Measurements from ENCODE around the gene KLF7. TPM values are rescaled to one million over a fixed set of nuclear protein-coding genes. Genes with fewer than 3 reads are reported as not detected.

KLF7 gene
- total RNA-seq, 1 experiment from 2014 or later = 15.4 TPM

DNA sequence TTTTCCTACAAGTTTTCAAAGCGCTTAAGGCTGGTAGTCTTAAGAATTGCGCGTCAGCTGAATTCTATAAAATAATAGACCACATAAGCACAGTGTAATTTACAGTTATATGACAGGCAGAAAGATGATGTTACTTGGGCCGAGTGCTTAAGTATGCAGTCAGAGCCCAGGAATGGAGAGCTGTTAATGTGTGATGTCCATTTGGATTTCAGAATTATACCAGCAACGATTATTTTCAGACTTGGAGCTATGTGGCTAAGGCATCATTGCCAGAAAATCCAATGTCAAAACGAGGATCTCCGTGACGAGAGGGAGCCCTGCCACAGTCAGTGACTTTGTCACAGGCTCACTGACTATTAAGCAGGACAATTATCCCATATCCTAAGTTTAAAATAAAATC is 3.4 kb downstream of the KLF7 start:
- no peak for ATAC-seq
- intact Hi-C loops (cut with micrococcal nuclease) = no loop called here
- H4K20me1 ChIP-seq (ENCODE audit: insufficient read depth) = no peaks in the 10 kb centered on the region
- H3K9me3 ChIP-seq (ENCODE audit: control insufficient read depth in 1 of 2, insufficient read depth in 1 of 2, low read depth in 1 of 2, low read length in 2 of 2) = no peaks in the 10 kb centered on the region
- H3K27me3 ChIP-seq (ENCODE audit: insufficient read depth, low read length) = no peaks in the 10 kb centered on the region
- DNase-seq (ENCODE audit: low read depth, low spot score) = no peak
- no peak overlapping the region for H3K27ac ChIP-seq (ENCODE audit: low read depth, low read length)
- 0 out of 2 replicates have a peak, but pooled peaks cover 4% of the 10 kb centered on the region for H3K79me2 ChIP-seq (ENCODE audit: insufficient read depth, low read length)
- RAD21 ChIA-PET (ENCODE audit: low non-redundant PET in 1 of 2, low total read pairs in 2 of 2, uncharacterized antibody in 2 of 2, unreplicated experiment in 2 of 2) = no interaction called here
- BruUV-seq (replicated peaks) = no TSS peak
- no peak overlapping the region for H2AFZ ChIP-seq (ENCODE audit: low read depth, low read length, poor library complexity, severe bottlenecking)
- POLR2A ChIA-PET = no interaction called here
- no peaks in the 10 kb centered on the region for H3K9me2 ChIP-seq (ENCODE audit: insufficient read depth)
- H3K36me3 ChIP-seq (ENCODE audit: control insufficient read depth in 1 of 2, insufficient read depth in 2 of 2, low read length in 2 of 2) = no peaks in the 10 kb centered on the region
- CTCF ChIA-PET = no interaction called here
- H3K4me2 ChIP-seq (ENCODE audit: low read length) = 0 out of 2 replicates have a peak overlapping the region, but pooled peaks have one; percentile 4
- no peak overlapping the region for H3K4me3 ChIP-seq (replicated peaks in 1 of 2; ENCODE audit: low read depth in 1 of 2, low read length in 2 of 2)
- TF ChIP-seq ZFX (IDR thresholded peaks at IDR 0.05) (no peak), SIN3A (IDR thresholded peaks at IDR 0.05; ENCODE audit: low read depth) (no peak), YY1 (IDR thresholded peaks at IDR 0.05; ENCODE audit: extremely low read depth, insufficient replicate concordance, low read depth, low read length) (no peak), CEBPB (IDR thresholded peaks at IDR 0.05; ENCODE audit: low read depth) (no peak), CTCF (IDR thresholded peaks at IDR 0.05 in 2 of 3, conservative IDR thresholded peaks at IDR 0.05 in 1 of 3; ENCODE audit: borderline replicate concordance in 1 of 3, insufficient read depth in 1 of 3, low read depth in 2 of 3, low read length in 2 of 3) (no peak), ZNF274 (IDR thresholded peaks at IDR 0.05; ENCODE audit: low read depth, low read length) (no peak), POLR2A (IDR thresholded peaks at IDR 0.05; ENCODE audit: borderline replicate concordance, extremely low read depth, insufficient read depth, insufficient read length) (no peak), TCF7L2 (IDR thresholded peaks at IDR 0.05; ENCODE audit: borderline replicate concordance, extremely low read depth, insufficient read depth, insufficient read length) (no peak), EZH2phosphoT487 (IDR thresholded peaks at IDR 0.05; ENCODE audit: borderline replicate concordance) (no peak), ELF1 (IDR thresholded peaks at IDR 0.05; ENCODE audit: borderline replicate concordance, low read depth) (no peak), FOSL1 (IDR thresholded peaks at IDR 0.05; ENCODE audit: low read depth) (no peak), EGR1 (IDR thresholded peaks at IDR 0.05; ENCODE audit: low read depth) (no peak), CBX3 (IDR thresholded peaks at IDR 0.05; ENCODE audit: low read depth) (no peak)
- TF ChIP-seq, protein P1, sequence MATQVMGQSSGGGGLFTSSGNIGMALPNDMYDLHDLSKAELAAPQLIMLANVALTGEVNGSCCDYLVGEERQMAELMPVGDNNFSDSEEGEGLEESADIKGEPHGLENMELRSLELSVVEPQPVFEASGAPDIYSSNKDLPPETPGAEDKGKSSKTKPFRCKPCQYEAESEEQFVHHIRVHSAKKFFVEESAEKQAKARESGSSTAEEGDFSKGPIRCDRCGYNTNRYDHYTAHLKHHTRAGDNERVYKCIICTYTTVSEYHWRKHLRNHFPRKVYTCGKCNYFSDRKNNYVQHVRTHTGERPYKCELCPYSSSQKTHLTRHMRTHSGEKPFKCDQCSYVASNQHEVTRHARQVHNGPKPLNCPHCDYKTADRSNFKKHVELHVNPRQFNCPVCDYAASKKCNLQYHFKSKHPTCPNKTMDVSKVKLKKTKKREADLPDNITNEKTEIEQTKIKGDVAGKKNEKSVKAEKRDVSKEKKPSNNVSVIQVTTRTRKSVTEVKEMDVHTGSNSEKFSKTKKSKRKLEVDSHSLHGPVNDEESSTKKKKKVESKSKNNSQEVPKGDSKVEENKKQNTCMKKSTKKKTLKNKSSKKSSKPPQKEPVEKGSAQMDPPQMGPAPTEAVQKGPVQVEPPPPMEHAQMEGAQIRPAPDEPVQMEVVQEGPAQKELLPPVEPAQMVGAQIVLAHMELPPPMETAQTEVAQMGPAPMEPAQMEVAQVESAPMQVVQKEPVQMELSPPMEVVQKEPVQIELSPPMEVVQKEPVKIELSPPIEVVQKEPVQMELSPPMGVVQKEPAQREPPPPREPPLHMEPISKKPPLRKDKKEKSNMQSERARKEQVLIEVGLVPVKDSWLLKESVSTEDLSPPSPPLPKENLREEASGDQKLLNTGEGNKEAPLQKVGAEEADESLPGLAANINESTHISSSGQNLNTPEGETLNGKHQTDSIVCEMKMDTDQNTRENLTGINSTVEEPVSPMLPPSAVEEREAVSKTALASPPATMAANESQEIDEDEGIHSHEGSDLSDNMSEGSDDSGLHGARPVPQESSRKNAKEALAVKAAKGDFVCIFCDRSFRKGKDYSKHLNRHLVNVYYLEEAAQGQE (IDR thresholded peaks at IDR 0.05; ENCODE audit: low read depth) = no peak
- H3K9ac ChIP-seq (ENCODE audit: low read length) = no peak overlapping the region
- peaks cover 23 to 51% of the 10 kb centered on the region in 2 experiments for H3K4me1 ChIP-seq (ENCODE audit: control insufficient read depth in 1 of 2, insufficient read depth in 2 of 2, low read length in 2 of 2)
